Smooth muscle cell (in vitro differentiated cells): ENCODE results near the gene KCND3. TPM values are rescaled to one million over a fixed set of nuclear protein-coding genes. Genes with fewer than 3 reads are reported as not detected.

Source experiments
- DNase-seq: peaks from one replicate; lab custom pipeline; 2025; ENCODE audit not compliant: unreplicated experiment; lab: John Stamatoyannopoulos, UW
- H2AFZ ChIP-seq: fragments of 200-600 bp; sonication (generic); 2 replicates; pipeline ENCODE4 v1.6.0; 2016; ENCODE audit warnings: antibody characterized with exemption, low read depth, mild to moderate bottlenecking
- H3F3A ChIP-seq: fragments of 200-600 bp; sonication (generic); 2 replicates; pipeline ENCODE4 v1.6.0; 2017; ENCODE audit warnings: antibody characterized with exemption, low read depth
- H3K27ac ChIP-seq: fragments of 200-600 bp; sonication (generic); 2 replicates; pipeline ENCODE4 v1.5.1; 2016; ENCODE audit warnings: low read depth, mild to moderate bottlenecking
- H3K27me3 ChIP-seq: fragments of 200-600 bp; sonication (generic); 2 replicates; pipeline ENCODE4 v1.6.1; 2016; ENCODE audit warnings: low read depth, mild to moderate bottlenecking
- H3K36me3 ChIP-seq: fragments of 200-600 bp; sonication (generic); 2 replicates; pipeline ENCODE4 v1.5.1; 2016; ENCODE audit warnings: low read depth
- H3K4me1 ChIP-seq: fragments of 200-600 bp; sonication (generic); 2 replicates; pipeline ENCODE4 v1.5.1; 2016; ENCODE audit warnings: low read depth
- H3K4me2 ChIP-seq: fragments of 200-600 bp; sonication (generic); 2 replicates; pipeline ENCODE4 v1.6.0; 2016; ENCODE audit warnings: mild to moderate bottlenecking
- H3K4me3 ChIP-seq: fragments of 200-600 bp; sonication (generic); 2 replicates; pipeline ENCODE4 v1.5.1; 2016; ENCODE audit warnings: mild to moderate bottlenecking
- H3K79me2 ChIP-seq: fragments of 200-600 bp; sonication (generic); 2 replicates; pipeline ENCODE4 v1.6.0; 2016; ENCODE audit warnings: low read depth, mild to moderate bottlenecking
- H3K9ac ChIP-seq: fragments of 200-600 bp; sonication (generic); 2 replicates; pipeline ENCODE4 v1.6.0; 2016; ENCODE audit warnings: low read depth
- H3K9me3 ChIP-seq: fragments of 200-600 bp; sonication (generic); replicated peaks from 2 replicates; pipeline ENCODE4 v1.5.1; 2016; ENCODE audit warnings: low read depth
- H4K20me1 ChIP-seq: fragments of 200-600 bp; sonication (generic); 2 replicates; pipeline ENCODE4 v1.6.0; 2016; ENCODE audit warnings: low read depth
- WGBS: methylation state at CpG from one replicate; pipeline ENCODE4 v1.1.7; 2016; ENCODE audit warnings: low lambda C conversion rate; 5-methylcytosine and 5-hydroxymethylcytosine counted together
- polyA plus RNA-seq: library from polyadenylated mRNA; unstranded; fragments of >200 nt; fragmentation: Nextera tagmentation; extraction: Ambion mirVana; gene quantifications from 2 replicates; pipeline ENCODE4 v1.2.1, GENCODE V29; 2016
- total RNA-seq: library from RNA; depleted of rRNA; stranded (reverse); fragments of >200 nt; gene quantifications from 2 replicates; pipeline ENCODE4 v1.2.3, GENCODE V29; 2014
- TF ChIP-seq, protein P1 (sequence below): fragments of 200-600 bp; sonication (generic); IDR thresholded peaks from 2 replicates; pipeline ENCODE4 v1.5.1; 2017; ENCODE audit warnings: borderline replicate concordance, mild to moderate bottlenecking, antibody characterized with exemption; ENCODE audit not compliant: insufficient read depth, poor library complexity, severe bottlenecking

The KCND3 gene
- total and polyA plus RNA-seq, 2 experiments from 2014 or later = 0.97 to 2.2 TPM

DNA sequence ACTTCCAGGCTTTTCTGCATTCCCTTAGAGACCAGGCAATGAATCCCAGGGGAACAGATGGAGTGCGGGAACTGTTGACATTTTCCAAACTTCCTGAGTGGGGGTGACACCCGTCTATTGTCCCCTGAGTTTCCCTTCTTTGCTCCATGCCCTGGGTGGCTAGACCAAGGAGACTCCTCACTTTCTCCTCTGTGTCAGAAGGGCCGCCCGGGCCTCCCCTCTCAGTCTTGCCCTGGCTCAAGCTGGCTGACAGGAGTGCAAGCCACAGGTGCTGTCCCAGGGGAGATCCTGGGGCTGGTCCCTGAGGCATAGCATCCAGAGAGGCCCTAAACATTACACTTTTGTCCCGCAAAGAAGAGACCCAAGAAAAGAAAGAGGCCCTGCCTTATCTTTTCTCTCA is 170.9 kb downstream of the KCND3 start:
- Histone ChIP-seq H2AFZ (no peak overlapping the region), H3K4me1 (no peaks in the 10 kb centered on the region), H4K20me1 (no peaks in the 10 kb centered on the region), H3K36me3 (no peaks in the 10 kb centered on the region), H3K9me3 (no peaks in the 10 kb centered on the region), H3K4me3 (no peak overlapping the region), H3K27ac (no peak overlapping the region), H3F3A (no peaks in the 10 kb centered on the region), H3K9ac (no peak overlapping the region), H3K79me2 (no peaks in the 10 kb centered on the region), H3K27me3 (no peaks in the 10 kb centered on the region), H3K4me2 (no peak overlapping the region)
- DNase-seq = no peak
- WGBS = 92% methylated on average over 5 of the region's 5 CpGs
- TF ChIP-seq, protein P1, sequence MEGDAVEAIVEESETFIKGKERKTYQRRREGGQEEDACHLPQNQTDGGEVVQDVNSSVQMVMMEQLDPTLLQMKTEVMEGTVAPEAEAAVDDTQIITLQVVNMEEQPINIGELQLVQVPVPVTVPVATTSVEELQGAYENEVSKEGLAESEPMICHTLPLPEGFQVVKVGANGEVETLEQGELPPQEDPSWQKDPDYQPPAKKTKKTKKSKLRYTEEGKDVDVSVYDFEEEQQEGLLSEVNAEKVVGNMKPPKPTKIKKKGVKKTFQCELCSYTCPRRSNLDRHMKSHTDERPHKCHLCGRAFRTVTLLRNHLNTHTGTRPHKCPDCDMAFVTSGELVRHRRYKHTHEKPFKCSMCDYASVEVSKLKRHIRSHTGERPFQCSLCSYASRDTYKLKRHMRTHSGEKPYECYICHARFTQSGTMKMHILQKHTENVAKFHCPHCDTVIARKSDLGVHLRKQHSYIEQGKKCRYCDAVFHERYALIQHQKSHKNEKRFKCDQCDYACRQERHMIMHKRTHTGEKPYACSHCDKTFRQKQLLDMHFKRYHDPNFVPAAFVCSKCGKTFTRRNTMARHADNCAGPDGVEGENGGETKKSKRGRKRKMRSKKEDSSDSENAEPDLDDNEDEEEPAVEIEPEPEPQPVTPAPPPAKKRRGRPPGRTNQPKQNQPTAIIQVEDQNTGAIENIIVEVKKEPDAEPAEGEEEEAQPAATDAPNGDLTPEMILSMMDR = no peak

DNA sequence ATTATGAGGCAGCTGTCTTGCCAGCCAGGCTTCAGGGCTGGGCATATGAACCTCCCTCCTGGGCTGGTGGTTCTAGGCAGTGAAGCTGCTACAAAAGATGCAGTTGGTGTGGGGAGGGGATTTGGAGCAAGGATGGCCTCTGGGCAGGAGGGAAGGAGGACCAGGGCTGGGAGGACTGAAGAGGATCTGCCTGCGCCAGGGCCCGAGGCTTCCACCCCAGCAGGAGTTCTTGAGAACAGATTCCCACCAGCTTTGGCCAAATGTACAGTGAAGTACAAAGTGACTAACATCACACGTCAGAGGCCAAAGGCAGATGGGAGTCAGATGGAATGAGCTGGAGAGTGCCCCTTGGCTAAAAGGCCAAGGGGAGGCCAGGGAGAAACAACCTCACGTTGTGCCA is 171.4 kb downstream of the KCND3 start:
- no peak for DNase-seq

DNA sequence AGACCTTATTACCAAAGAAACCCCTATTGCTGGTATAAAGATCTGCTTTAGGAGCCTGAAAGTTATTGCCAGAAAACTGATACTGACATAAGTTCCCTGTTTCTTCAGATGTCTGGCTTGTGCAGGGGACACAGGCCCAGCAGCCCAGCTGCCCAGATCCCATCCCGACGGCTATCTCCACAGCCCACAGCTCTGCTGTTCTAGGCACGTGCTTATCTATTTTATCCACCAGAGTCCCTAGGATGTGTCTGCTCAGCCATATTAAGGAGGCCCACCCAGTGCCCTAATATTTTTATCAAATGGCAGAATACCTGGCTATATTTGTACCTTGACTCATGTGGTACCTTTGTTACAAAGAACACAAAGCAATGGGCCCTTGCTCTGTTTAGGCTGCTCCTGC is 174.8 kb downstream of the KCND3 start:
- H3F3A ChIP-seq = no peaks in the 10 kb centered on the region
- no peak overlapping the region for H3K9ac ChIP-seq
- no peak overlapping the region for H2AFZ ChIP-seq
- H4K20me1 ChIP-seq = no peaks in the 10 kb centered on the region
- no peaks in the 10 kb centered on the region for H3K79me2 ChIP-seq
- DNase-seq = no peak
- 51% methylated on average over 3 of the region's 3 CpGs for WGBS
- H3K4me2 ChIP-seq = no peak overlapping the region
- no peaks in the 10 kb centered on the region for H3K36me3 ChIP-seq
- H3K27me3 ChIP-seq = no peaks in the 10 kb centered on the region
- TF ChIP-seq, protein P1 = no peak
- no peaks in the 10 kb centered on the region for H3K4me1 ChIP-seq
- H3K4me3 ChIP-seq = no peak overlapping the region
- H3K27ac ChIP-seq = no peak overlapping the region
- H3K9me3 ChIP-seq = no peaks in the 10 kb centered on the region

More for the DNA sequence above, 171.4 kb downstream of the KCND3 start:
- H3K4me2 ChIP-seq = no peak overlapping the region
- H3K4me1 ChIP-seq = no peaks in the 10 kb centered on the region
- H3K4me3 ChIP-seq = no peak overlapping the region
- TF ChIP-seq, protein P1 = no peak
- 91% methylated on average over 4 of the region's 4 CpGs for WGBS
- no peaks in the 10 kb centered on the region for H3K79me2 ChIP-seq
- H4K20me1 ChIP-seq = no peaks in the 10 kb centered on the region
- no peak overlapping the region for H3K9ac ChIP-seq
- H3F3A ChIP-seq = no peaks in the 10 kb centered on the region
- H3K27me3 ChIP-seq = no peaks in the 10 kb centered on the region
- H2AFZ ChIP-seq = no peak overlapping the region
- H3K36me3 ChIP-seq = no peaks in the 10 kb centered on the region
- no peak overlapping the region for H3K27ac ChIP-seq
- no peaks in the 10 kb centered on the region for H3K9me3 ChIP-seq

DNA sequence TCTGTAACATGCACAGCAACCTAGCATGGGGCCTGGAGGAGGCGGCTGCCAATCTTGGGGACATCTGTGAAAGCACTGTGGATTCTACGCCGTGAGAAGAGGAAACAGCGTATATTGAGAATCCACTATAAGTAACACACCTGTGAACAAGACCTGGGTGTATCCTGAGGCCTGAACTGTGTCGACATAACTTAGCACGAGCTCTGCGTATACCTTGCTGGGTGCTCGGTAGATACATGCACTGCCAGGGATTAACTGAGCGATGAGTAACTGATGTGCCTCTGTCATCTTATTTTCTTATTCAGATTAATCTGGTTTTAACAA is 175.2 kb downstream of the KCND3 start:
- Histone ChIP-seq H3K9ac (no peak overlapping the region), H3K4me1 (no peaks in the 10 kb centered on the region), H3K9me3 (no peaks in the 10 kb centered on the region), H2AFZ (no peak overlapping the region), H4K20me1 (no peaks in the 10 kb centered on the region), H3K27me3 (no peaks in the 10 kb centered on the region), H3K27ac (no peak overlapping the region), H3K4me2 (no peak overlapping the region), H3F3A (no peaks in the 10 kb centered on the region), H3K36me3 (no peaks in the 10 kb centered on the region), H3K4me3 (no peak overlapping the region), H3K79me2 (no peaks in the 10 kb centered on the region)
- WGBS = 94% methylated on average over 9 of the region's 9 CpGs
- TF ChIP-seq, protein P1 = no peak
- no peak for DNase-seq
